Measurements from ENCODE around the gene PPP6R2. TPM values are rescaled to one million over a fixed set of nuclear protein-coding genes. Genes with fewer than 3 reads are reported as not detected.
"Not testable (repeated sequence)": the region's sequence is repeated elsewhere in the genome, so short reads cannot be mapped to it uniquely, and the experiment has no call there.

PPP6R2 gene
- polyA plus RNA-seq, 2 donors, result 30.2 to 38.2 TPM

DNA sequence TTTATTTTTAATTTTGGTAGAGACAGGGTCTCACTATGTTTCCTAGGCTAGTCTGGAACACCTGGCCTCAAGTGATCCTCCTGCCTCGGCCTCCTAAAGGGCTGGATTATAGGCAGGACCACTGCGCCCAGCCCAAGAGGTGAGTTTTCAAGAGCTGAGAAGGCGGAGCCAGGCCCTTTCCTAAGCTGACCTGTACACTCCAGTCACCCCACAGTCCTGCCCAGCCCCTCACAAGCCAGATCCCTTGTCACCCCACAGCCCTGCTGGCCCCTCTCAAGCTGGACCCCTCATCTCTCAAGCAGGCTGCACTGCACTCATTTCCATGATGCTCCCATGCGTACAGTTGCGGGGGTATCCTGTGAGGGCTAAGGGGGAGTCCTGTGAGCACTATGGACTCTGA is 19.2 kb upstream of the PPP6R2 start:
- Histone ChIP-seq H3K4me3 (ENCODE audit: low read depth in 1 of 2, low read length in 2 of 2) (no peak overlapping the region), H3K9me3 (ENCODE audit: control insufficient read depth in 2 of 2, insufficient read depth in 1 of 2, low read depth in 1 of 2, low read length in 1 of 2) (no peaks in the 10 kb centered on the region), H3K27ac (ENCODE audit: low read depth in 2 of 2, low read length in 1 of 2) (no peak overlapping the region), H3K27me3 (ENCODE audit: control insufficient read depth in 1 of 2, insufficient read depth in 2 of 2, low read length in 2 of 2) (no peaks in the 10 kb centered on the region), H3K4me1 (ENCODE audit: control insufficient read depth in 2 of 2, insufficient read depth in 2 of 2, low read length in 1 of 2) (peaks cover 0 to 4% of the 10 kb centered on the region in 2 donors), H3K36me3 (ENCODE audit: control insufficient read depth in 2 of 2, insufficient read depth in 2 of 2, low read length in 1 of 2) (no peaks in the 10 kb centered on the region)
- 96 to 97% methylated on average over 5 of the region's 5 CpGs for WGBS, 2 donors

- H3K4me3 ChIP-seq (ENCODE audit: low read depth in 1 of 2, low read length in 2 of 2), result peak overlapping the region in 1 of 2 donors; percentile 69
- no peaks in the 10 kb centered on the region for H3K9me3 ChIP-seq (ENCODE audit: control insufficient read depth in 2 of 2, insufficient read depth in 1 of 2, low read depth in 1 of 2, low read length in 1 of 2)
- H3K27me3 ChIP-seq (ENCODE audit: control insufficient read depth in 1 of 2, insufficient read depth in 2 of 2, low read length in 2 of 2), result no peaks in the 10 kb centered on the region
- WGBS, 2 donors, result 86% methylated on average over 19 of the region's 19 CpGs
- H3K4me1 ChIP-seq (ENCODE audit: control insufficient read depth in 2 of 2, insufficient read depth in 2 of 2, low read length in 1 of 2), result peaks cover 0 to 4% of the 10 kb centered on the region in 2 donors
- H3K36me3 ChIP-seq (ENCODE audit: control insufficient read depth in 2 of 2, insufficient read depth in 2 of 2, low read length in 1 of 2), result no peaks in the 10 kb centered on the region
- H3K27ac ChIP-seq (ENCODE audit: low read depth in 2 of 2, low read length in 1 of 2), result no peak overlapping the region
These were observed 17.5 kb upstream of the PPP6R2 start for GRCh38 chr22:50325444-50326224.

- no peaks in the 10 kb centered on the region for H3K9me3 ChIP-seq (ENCODE audit: control insufficient read depth in 2 of 2, insufficient read depth in 1 of 2, low read depth in 1 of 2, low read length in 1 of 2)
- peaks cover 0 to 4% of the 10 kb centered on the region in 2 donors for H3K4me1 ChIP-seq (ENCODE audit: control insufficient read depth in 2 of 2, insufficient read depth in 2 of 2, low read length in 1 of 2)
- H3K27me3 ChIP-seq (ENCODE audit: control insufficient read depth in 1 of 2, insufficient read depth in 2 of 2, low read length in 2 of 2), result no peaks in the 10 kb centered on the region
- H3K27ac ChIP-seq (ENCODE audit: low read depth in 2 of 2, low read length in 1 of 2), result peak overlapping the region in 1 of 2 donors; percentile 94
- no peaks in the 10 kb centered on the region for H3K36me3 ChIP-seq (ENCODE audit: control insufficient read depth in 2 of 2, insufficient read depth in 2 of 2, low read length in 1 of 2)
- 12 to 22% methylated on average over 30 to 56 of the region's 56 CpGs for WGBS, 2 donors
- H3K4me3 ChIP-seq (ENCODE audit: low read depth in 1 of 2, low read length in 2 of 2), result peak overlapping the region; percentile 69 to 83
These were observed 16.7 kb upstream of the PPP6R2 start for GRCh38 chr22:50326225-50326955.

DNA sequence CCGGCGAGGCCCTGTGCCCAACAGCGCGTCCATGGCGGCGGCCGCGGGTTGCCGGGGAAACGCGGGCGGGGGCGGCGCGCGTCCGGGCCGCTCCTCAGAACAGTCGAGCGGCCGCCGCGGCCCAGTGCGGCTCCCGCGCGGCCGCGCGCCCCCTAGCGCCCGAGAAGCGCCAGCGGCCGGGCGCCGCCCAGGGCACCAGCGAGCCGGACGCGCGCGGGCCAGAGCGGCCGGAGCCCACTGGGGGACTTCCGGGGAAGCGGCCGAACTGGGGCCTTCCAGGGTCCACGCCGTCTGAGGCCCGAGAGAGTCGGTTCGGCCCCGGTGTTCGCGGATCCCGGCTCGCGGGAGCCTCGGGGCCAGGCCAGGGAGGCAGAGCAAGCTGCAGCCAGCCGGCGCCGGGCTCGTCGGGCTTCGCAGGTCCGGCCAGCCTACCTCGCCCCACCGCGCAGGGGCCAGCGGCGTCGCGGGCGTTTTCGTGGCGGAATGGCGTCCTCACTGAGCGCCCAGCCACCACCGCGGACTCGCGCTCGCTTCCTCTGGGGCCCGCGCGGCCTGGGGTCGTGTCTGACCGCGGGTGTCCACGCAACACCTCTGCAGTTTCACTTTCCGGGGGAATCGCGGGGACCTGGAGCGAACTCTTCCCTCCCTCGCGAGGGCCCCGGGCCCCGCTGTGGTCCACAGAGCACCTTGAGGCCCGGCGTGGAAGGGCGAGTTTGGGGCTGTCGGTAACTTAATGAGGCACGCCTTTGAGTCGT is 16.0 kb upstream of the PPP6R2 start, which contains the start of gene DENND6B:
Gene DENND6B (minus strand): TSS at position 57 of the 755 bp plus-strand sequence. CDS start 24 bp downstream, at position 33.
- Histone ChIP-seq H3K36me3 (ENCODE audit: control insufficient read depth in 2 of 2, insufficient read depth in 2 of 2, low read length in 1 of 2) (no peaks in the 10 kb centered on the region), H3K27me3 (ENCODE audit: control insufficient read depth in 1 of 2, insufficient read depth in 2 of 2, low read length in 2 of 2) (no peaks in the 10 kb centered on the region), H3K4me1 (ENCODE audit: control insufficient read depth in 2 of 2, insufficient read depth in 2 of 2, low read length in 1 of 2) (peaks cover 0 to 4% of the 10 kb centered on the region in 2 donors), H3K9me3 (ENCODE audit: control insufficient read depth in 2 of 2, insufficient read depth in 1 of 2, low read depth in 1 of 2, low read length in 1 of 2) (no peaks in the 10 kb centered on the region), H3K4me3 (ENCODE audit: low read depth in 1 of 2, low read length in 2 of 2) (peak within 1 kb of the TSS; percentile 69 to 83), H3K27ac (ENCODE audit: low read depth in 2 of 2, low read length in 1 of 2) (peak within 1 kb of the TSS; percentile 94 to 95)
- 1 to 2% methylated on average over 95 to 105 of the region's 105 CpGs for WGBS, 2 donors

GRCh38 chr22:50327711-50328019 is 15.5 kb upstream of the PPP6R2 start:
- H3K4me3 ChIP-seq (ENCODE audit: low read depth in 1 of 2, low read length in 2 of 2), result peak overlapping the region; percentile 69 to 83
- no peaks in the 10 kb centered on the region for H3K9me3 ChIP-seq (ENCODE audit: control insufficient read depth in 2 of 2, insufficient read depth in 1 of 2, low read depth in 1 of 2, low read length in 1 of 2)
- peaks cover 0 to 4% of the 10 kb centered on the region in 2 donors for H3K4me1 ChIP-seq (ENCODE audit: control insufficient read depth in 2 of 2, insufficient read depth in 2 of 2, low read length in 1 of 2)
- no peaks in the 10 kb centered on the region for H3K27me3 ChIP-seq (ENCODE audit: control insufficient read depth in 1 of 2, insufficient read depth in 2 of 2, low read length in 2 of 2)
- peak overlapping the region; percentile 94 to 95 for H3K27ac ChIP-seq (ENCODE audit: low read depth in 2 of 2, low read length in 1 of 2)
- WGBS, 2 donors, result 68% methylated on average over 22 of the region's 22 CpGs
- no peaks in the 10 kb centered on the region for H3K36me3 ChIP-seq (ENCODE audit: control insufficient read depth in 2 of 2, insufficient read depth in 2 of 2, low read length in 1 of 2)

- Histone ChIP-seq H3K4me3 (ENCODE audit: low read depth in 1 of 2, low read length in 2 of 2) (no peak overlapping the region), H3K27ac (ENCODE audit: low read depth in 2 of 2, low read length in 1 of 2) (no peak overlapping the region), H3K27me3 (ENCODE audit: control insufficient read depth in 1 of 2, insufficient read depth in 2 of 2, low read length in 2 of 2) (no peaks in the 10 kb centered on the region), H3K4me1 (ENCODE audit: control insufficient read depth in 2 of 2, insufficient read depth in 2 of 2, low read length in 1 of 2) (peaks cover 0 to 4% of the 10 kb centered on the region in 2 donors), H3K36me3 (ENCODE audit: control insufficient read depth in 2 of 2, insufficient read depth in 2 of 2, low read length in 1 of 2) (no peaks in the 10 kb centered on the region), H3K9me3 (ENCODE audit: control insufficient read depth in 2 of 2, insufficient read depth in 1 of 2, low read depth in 1 of 2, low read length in 1 of 2) (no peaks in the 10 kb centered on the region)
- 83 to 86% methylated on average over 6 of the region's 6 CpGs for WGBS, 2 donors
These were observed 13.9 kb upstream of the PPP6R2 start for GRCh38 chr22:50329236-50329635.

DNA sequence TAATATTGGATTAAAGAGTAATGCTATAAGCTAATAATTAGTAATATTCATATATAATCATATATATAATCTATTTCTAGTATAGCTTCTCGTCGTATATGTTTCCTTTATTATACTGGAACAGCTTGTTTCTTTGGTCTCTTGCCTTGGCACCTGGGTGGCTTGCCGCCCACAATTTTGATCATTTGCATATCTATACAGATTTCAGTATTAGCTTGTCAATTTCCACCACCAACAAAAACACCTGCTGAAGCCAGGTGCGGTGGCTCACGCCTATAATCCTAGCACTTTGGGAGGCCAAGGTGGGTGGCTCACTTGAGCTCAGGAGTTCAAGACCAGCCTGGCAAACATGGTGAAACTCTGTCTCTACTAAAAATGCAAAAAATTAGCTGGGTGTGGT is 8.7 kb upstream of the PPP6R2 start:
- WGBS, 2 donors, result 60 to 74% methylated on average over 5 of the region's 5 CpGs
- not testable (repeated sequence) for H3K27ac ChIP-seq (ENCODE audit: low read depth in 2 of 2, low read length in 1 of 2)

DNA sequence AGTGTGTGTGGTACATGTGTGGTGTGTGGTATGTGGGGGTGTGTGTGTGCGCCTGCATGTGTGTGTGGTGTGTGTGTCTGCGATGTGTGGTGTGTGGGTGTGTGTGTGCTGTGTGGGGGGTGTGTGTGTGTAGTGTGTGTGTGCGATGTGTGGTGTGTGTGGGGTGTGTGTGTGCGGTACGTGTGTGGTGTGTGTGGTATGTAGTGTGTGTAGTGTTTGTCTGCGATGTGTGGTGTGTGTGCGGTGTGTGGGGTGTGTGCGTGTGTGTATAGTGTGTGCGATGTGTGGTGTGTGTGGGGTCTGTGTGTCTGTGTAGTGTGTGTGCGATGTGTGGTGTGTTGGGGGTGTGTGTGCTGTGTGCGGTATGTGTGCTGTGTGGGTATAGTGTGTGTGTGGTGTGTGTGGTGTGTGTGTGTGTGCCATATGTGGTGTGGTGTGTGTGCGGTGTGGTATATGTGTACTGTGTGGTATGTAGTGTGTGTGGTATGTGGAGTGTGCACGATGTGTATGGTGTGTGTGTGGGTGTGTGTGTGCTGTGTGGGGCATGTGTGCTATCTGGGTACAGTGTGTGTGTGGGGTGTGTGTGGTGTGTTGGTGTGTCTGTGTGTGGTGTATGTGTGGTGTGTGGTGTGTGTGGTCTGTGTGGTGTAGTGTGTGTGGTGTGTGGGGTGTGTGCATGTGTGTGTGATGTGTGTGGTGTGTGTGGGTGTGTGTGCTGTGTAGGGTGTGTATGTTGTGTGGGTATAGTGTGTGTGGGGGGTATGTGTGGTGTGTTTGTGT is 5.7 kb upstream of the PPP6R2 start:
- WGBS, 2 donors, result 94 to 96% methylated on average over 13 of the region's 13 CpGs
- Histone ChIP-seq H3K4me1 (ENCODE audit: control insufficient read depth in 2 of 2, insufficient read depth in 2 of 2, low read length in 1 of 2) (peaks cover 0 to 7% of the 10 kb centered on the region in 2 donors), H3K4me3 (ENCODE audit: low read depth in 1 of 2, low read length in 2 of 2) (no peak overlapping the region), H3K36me3 (ENCODE audit: control insufficient read depth in 2 of 2, insufficient read depth in 2 of 2, low read length in 1 of 2) (no peaks in the 10 kb centered on the region), H3K27ac (ENCODE audit: low read depth in 2 of 2, low read length in 1 of 2) (no peak overlapping the region), H3K9me3 (ENCODE audit: control insufficient read depth in 2 of 2, insufficient read depth in 1 of 2, low read depth in 1 of 2, low read length in 1 of 2) (peaks cover 0 to 4% of the 10 kb centered on the region in 2 donors), H3K27me3 (ENCODE audit: control insufficient read depth in 1 of 2, insufficient read depth in 2 of 2, low read length in 2 of 2) (no peaks in the 10 kb centered on the region)

More for the DNA sequence above, 8.7 kb upstream of the PPP6R2 start:
- not testable (repeated sequence) for H3K4me1 ChIP-seq (ENCODE audit: control insufficient read depth in 2 of 2, insufficient read depth in 2 of 2, low read length in 1 of 2); H3K9me3 ChIP-seq (ENCODE audit: control insufficient read depth in 2 of 2, insufficient read depth in 1 of 2, low read depth in 1 of 2, low read length in 1 of 2); H3K36me3 ChIP-seq (ENCODE audit: control insufficient read depth in 2 of 2, insufficient read depth in 2 of 2, low read length in 1 of 2); H3K27me3 ChIP-seq (ENCODE audit: control insufficient read depth in 1 of 2, insufficient read depth in 2 of 2, low read length in 2 of 2); H3K4me3 ChIP-seq (ENCODE audit: low read depth in 1 of 2, low read length in 2 of 2)
